GM18909 (cell line): ENCODE measurements around the gene SUPT4H1.
"Not testable (repeated sequence)": the region's sequence is repeated elsewhere in the genome, so short reads cannot be mapped to it uniquely, and the experiment has no call there.

Source experiments
- ATAC-seq: cut with Tn5 transposase; IDR thresholded peaks from one replicate; pipeline ENCODE4 v1.9.1; 2021; ENCODE audit warnings: mild to moderate bottlenecking; ENCODE audit not compliant: unreplicated experiment, poor library complexity

SUPT4H1 gene

GRCh38 chr17:58343131-58343530 lies 8.9 kb downstream of the SUPT4H1 start:
- ATAC-seq = no peak

GRCh38 chr17:58341861-58342475 lies 10.0 kb downstream of the SUPT4H1 start:
- no peak for ATAC-seq

GRCh38 chr17:58341136-58341860 lies 10.7 kb downstream of the SUPT4H1 start:
- ATAC-seq = not testable (repeated sequence)

GRCh38 chr17:58340405-58340876 lies 11.6 kb downstream of the SUPT4H1 start:
- no peak for ATAC-seq

- ATAC-seq = no peak
Observed at GRCh38 chr17:58339755-58340404, 12.1 kb downstream of the SUPT4H1 start.

GRCh38 chr17:58338841-58339754 lies 12.9 kb downstream of the SUPT4H1 start:
- ATAC-seq = peak; percentile 24

- ATAC-seq = no peak
Observed at GRCh38 chr17:58338454-58338840, 13.6 kb downstream of the SUPT4H1 start.

GRCh38 chr17:58337600-58338453 lies 14.2 kb downstream of the SUPT4H1 start:
- ATAC-seq = peak; percentile 56

GRCh38 chr17:58337210-58337599 lies 14.8 kb downstream of the SUPT4H1 start:
- ATAC-seq = no peak

GRCh38 chr17:58336456-58337209 lies 15.4 kb downstream of the SUPT4H1 start:
- ATAC-seq = no peak

- ATAC-seq = peak; percentile 17
Observed at GRCh38 chr17:58335779-58336455, 16.1 kb downstream of the SUPT4H1 start.

GRCh38 chr17:58335061-58335731 lies 16.8 kb downstream of the SUPT4H1 start:
- ATAC-seq = no peak

GRCh38 chr17:58334661-58335060 lies 17.3 kb downstream of the SUPT4H1 start:
- no peak for ATAC-seq

GRCh38 chr17:58334256-58334655 lies 17.7 kb downstream of the SUPT4H1 start:
- no peak for ATAC-seq

GRCh38 chr17:58333736-58334207 lies 18.2 kb downstream of the SUPT4H1 start:
- no peak for ATAC-seq

GRCh38 chr17:58332778-58333735 lies 18.9 kb downstream of the SUPT4H1 start:
- no peak for ATAC-seq
